H9 (cell line): ENCODE data around the gene HEATR1. TPM values are rescaled to one million over a fixed set of nuclear protein-coding genes. Genes with fewer than 3 reads are reported as not detected.

Experiments
- DNase-seq: peaks from one replicate; pipeline ENCODE4 v3.0.0-alpha.2; 2017
- H2AFZ ChIP-seq: one replicate; pipeline ENCODE4 v1.6.1; 2013; ENCODE audit warnings: mild to moderate bottlenecking, low read length, control low read depth, moderate library complexity
- H2AK5ac ChIP-seq: 2 replicates; pipeline ENCODE4 v1.6.1; 2013; ENCODE audit warnings: low read length, control low read depth, mixed read lengths; ENCODE audit not compliant: insufficient read length
- H2BK120ac ChIP-seq: one replicate; pipeline ENCODE4 v1.6.1; 2013; ENCODE audit warnings: low read depth, mild to moderate bottlenecking, low read length, control low read depth, inconsistent platforms; ENCODE audit not compliant: poor library complexity, severe bottlenecking
- H2BK12ac ChIP-seq: 2 replicates; pipeline ENCODE4 v1.6.1; 2013; ENCODE audit warnings: low read length, control low read depth, mixed read lengths, low read depth; ENCODE audit not compliant: insufficient read length
- H2BK15ac ChIP-seq: 2 replicates; pipeline ENCODE4 v1.6.1; 2013; ENCODE audit warnings: low read depth, low read length, control low read depth
- H2BK20ac ChIP-seq: one replicate; pipeline ENCODE4 v1.6.1; 2013; ENCODE audit warnings: low read depth, mild to moderate bottlenecking, low read length, control low read depth, inconsistent platforms; ENCODE audit not compliant: poor library complexity, severe bottlenecking
- H2BK5ac ChIP-seq: 2 replicates; pipeline ENCODE4 v1.6.1; 2013; ENCODE audit warnings: low read length, control low read depth, mixed read lengths; ENCODE audit not compliant: insufficient read length
- H3K14ac ChIP-seq: 2 replicates; pipeline ENCODE4 v1.6.1; 2013; ENCODE audit warnings: low read length, control low read depth; ENCODE audit not compliant: insufficient read depth
- H3K18ac ChIP-seq: 2 replicates; pipeline ENCODE4 v1.6.1; 2013; ENCODE audit warnings: low read depth, mild to moderate bottlenecking, mixed read lengths, low read length, control low read depth; ENCODE audit not compliant: insufficient read length
- H3K23ac ChIP-seq: 2 replicates; pipeline ENCODE4 v1.6.1; 2013; ENCODE audit warnings: low read length, control low read depth, mixed read lengths, low read depth; ENCODE audit not compliant: insufficient read length
- H3K23me2 ChIP-seq: 2 replicates; pipeline ENCODE4 v1.6.1; 2013; ENCODE audit warnings: low read depth, mild to moderate bottlenecking, mixed read lengths, low read length, control low read depth; ENCODE audit not compliant: insufficient read length, poor library complexity, severe bottlenecking
- H3K27ac ChIP-seq: 2 replicates; pipeline ENCODE4 v1.5.1; 2013; ENCODE audit warnings: low read length, control low read depth, mixed read lengths, low read depth; ENCODE audit not compliant: insufficient read length
- H3K27me3 ChIP-seq: 2 replicates; pipeline ENCODE4 v1.6.1; 2013; ENCODE audit warnings: low read length, control low read depth, inconsistent platforms; ENCODE audit not compliant: insufficient read depth
- H3K4ac ChIP-seq: 2 replicates; pipeline ENCODE4 v1.6.1; 2013; ENCODE audit warnings: low read depth, mild to moderate bottlenecking, control low read depth, inconsistent platforms, low read length, moderate library complexity
- H3K4me1 ChIP-seq: 2 replicates; pipeline ENCODE4 v1.6.1; 2013; ENCODE audit warnings: low read length, control low read depth, inconsistent platforms; ENCODE audit not compliant: insufficient read depth
- H3K4me2 ChIP-seq: 2 replicates; pipeline ENCODE4 v1.6.1; 2013; ENCODE audit warnings: low read length, control low read depth, mixed read lengths; ENCODE audit not compliant: insufficient read length, insufficient read depth
- H3K56ac ChIP-seq: 2 replicates; pipeline ENCODE4 v1.6.1; 2013; ENCODE audit warnings: low read depth, mild to moderate bottlenecking, mixed read lengths, low read length, control low read depth; ENCODE audit not compliant: insufficient read length
- H3K79me1 ChIP-seq: 2 replicates; pipeline ENCODE4 v1.6.1; 2013; ENCODE audit warnings: low read depth, mild to moderate bottlenecking, moderate library complexity, low read length, control low read depth, inconsistent platforms; ENCODE audit not compliant: insufficient read depth, poor library complexity, severe bottlenecking
- H3K79me2 ChIP-seq: 2 replicates; pipeline ENCODE4 v1.6.1; 2013; ENCODE audit warnings: low read length, control low read depth, inconsistent platforms; ENCODE audit not compliant: insufficient read depth
- H3K9ac ChIP-seq: 2 replicates; pipeline ENCODE4 v1.6.1; 2013; ENCODE audit warnings: low read length, control low read depth, mixed read lengths; ENCODE audit not compliant: insufficient read length; ENCODE audit errors: extremely low read depth
- H3K9me3 ChIP-seq: one replicate; pipeline ENCODE4 v1.6.1; 2013; ENCODE audit warnings: low read depth, low read length, inconsistent platforms; ENCODE audit not compliant: control insufficient read depth
- H3T11ph ChIP-seq: one replicate; pipeline ENCODE4 v1.6.1; 2013; ENCODE audit warnings: mild to moderate bottlenecking, low read length, control low read depth, inconsistent platforms
- H4K20me1 ChIP-seq: one replicate; pipeline ENCODE4 v1.6.1; 2013; ENCODE audit not compliant: control insufficient read depth, insufficient read length, insufficient read depth
- H4K5ac ChIP-seq: 2 replicates; pipeline ENCODE4 v1.6.1; 2013; ENCODE audit warnings: low read depth, mild to moderate bottlenecking, mixed read lengths, low read length, control low read depth; ENCODE audit not compliant: insufficient read length
- H4K8ac ChIP-seq: replicated peaks from 2 replicates; pipeline ENCODE4 v1.6.1; 2013; ENCODE audit warnings: low read length, control low read depth, mixed read lengths, low read depth; ENCODE audit not compliant: insufficient read length
- H4K91ac ChIP-seq: 2 replicates; pipeline ENCODE4 v1.6.1; 2013; ENCODE audit warnings: low read depth, mild to moderate bottlenecking, moderate library complexity, mixed read lengths, low read length, control low read depth; ENCODE audit not compliant: insufficient read length
- H3K27ac Mint-ChIP-seq, 3 experiments: 2 replicates in 2 of 3; 3 replicates in 1 of 3; pipeline ENCODE4 v1.8.0; 2020 to 2021; ENCODE audit warnings: mixed read lengths in 3 of 3, mild to moderate bottlenecking in 1 of 3, moderate library complexity in 1 of 3
- H3K27me3 Mint-ChIP-seq: 2 replicates; pipeline ENCODE4 v1.8.0; 2021; ENCODE audit warnings: low read depth, mild to moderate bottlenecking, moderate library complexity, mixed read lengths
- H3K36me3 Mint-ChIP-seq, 3 experiments: 2 replicates in 2 of 3; 3 replicates in 1 of 3; pipeline ENCODE4 v1.8.0; 2020 to 2021; ENCODE audit warnings: low read depth in 3 of 3, mixed read lengths in 3 of 3; ENCODE audit not compliant: insufficient read depth in 1 of 3
- H3K4me1 Mint-ChIP-seq, 2 experiments: 2 replicates each; pipeline ENCODE4 v1.8.0; 2020; ENCODE audit warnings: mixed read lengths in 2 of 2
- H3K4me3 Mint-ChIP-seq, 2 experiments: 2 replicates in 1 of 2; 3 replicates in 1 of 2; pipeline ENCODE4 v1.8.0; 2020 to 2021; ENCODE audit warnings: mild to moderate bottlenecking in 2 of 2, mixed read lengths in 2 of 2, moderate library complexity in 1 of 2
- H3K9me3 Mint-ChIP-seq, 2 experiments: 2 replicates in 1 of 2; 3 replicates in 1 of 2; pipeline ENCODE4 v1.8.0; 2020; ENCODE audit warnings: mild to moderate bottlenecking in 2 of 2, mixed read lengths in 2 of 2, moderate library complexity in 1 of 2
- CTCF ChIP-seq: fragments of 200-600 bp; sonication (generic); conservative IDR thresholded peaks from 3 replicates; pipeline ENCODE4 v1.8.0; 2021; ENCODE audit warnings: antibody characterized with exemption, mild to moderate bottlenecking
- total RNA-seq: library from RNA; stranded (reverse); gene quantifications from 2 replicates; pipeline ENCODE4 v1.2.1, GENCODE V29; 2021

Gene HEATR1
- total RNA-seq, 1 experiment from 2014 or later: 88.2 TPM

DNA sequence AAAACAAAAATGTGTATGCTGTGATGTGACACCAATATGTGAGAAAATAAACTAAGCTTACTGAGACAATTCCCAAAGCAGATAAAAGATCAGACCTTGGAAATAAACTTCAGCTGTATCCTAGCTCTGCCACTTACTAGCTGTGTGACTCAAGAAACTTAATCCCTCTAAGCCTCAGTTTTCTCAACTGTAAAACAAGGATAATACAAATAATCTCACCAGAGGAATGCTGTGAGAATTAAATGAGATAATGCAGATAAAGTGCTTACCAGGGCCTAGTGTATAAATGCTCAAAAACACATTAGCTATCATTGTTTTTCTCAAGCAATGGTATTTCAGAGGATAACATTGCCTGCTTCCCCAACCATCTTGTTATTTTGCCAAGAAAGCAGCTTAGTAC is 2.1 kb downstream of the HEATR1 start:
- H3K9ac ChIP-seq: no peak overlapping the region
- no peak overlapping the region for H3K18ac ChIP-seq
- H2AFZ ChIP-seq: no peak overlapping the region
- no peak overlapping the region for H2BK12ac ChIP-seq
- H3K4me1 Mint-ChIP-seq: peaks cover 14 to 19% of the 10 kb centered on the region in 2 experiments
- H4K5ac ChIP-seq: no peak overlapping the region
- H3K27ac ChIP-seq: no peak overlapping the region
- peak overlapping the region in 1 of 2 experiments; percentile 98; a peak in 1 of 5 replicates for H3K4me3 Mint-ChIP-seq
- peaks cover 15 to 62% (median 52%) of the 10 kb centered on the region in 3 experiments; a peak in 6 of 7 replicates for H3K36me3 Mint-ChIP-seq
- H3K4me1 ChIP-seq: no peaks in the 10 kb centered on the region
- H3K79me2 ChIP-seq: peaks cover 7% of the 10 kb centered on the region; the same call in 1 of the 2 replicates
- H2AK5ac ChIP-seq: no peak overlapping the region
- no peaks in the 10 kb centered on the region for H4K20me1 ChIP-seq
- no peaks in the 10 kb centered on the region for H3K27me3 ChIP-seq
- no peak overlapping the region for H4K91ac ChIP-seq
- H3K56ac ChIP-seq: no peak overlapping the region
- H2BK15ac ChIP-seq: no peak overlapping the region
- no peaks in the 10 kb centered on the region for H3K9me3 ChIP-seq
- H3K23me2 ChIP-seq: no peaks in the 10 kb centered on the region
- no peak for TF ChIP-seq CTCF
- H4K8ac ChIP-seq: no peak overlapping the region
- no peak overlapping the region for H3K14ac ChIP-seq
- no peaks in the 10 kb centered on the region; the same call in 1 of the 2 replicates for H3K27me3 Mint-ChIP-seq
- no peak overlapping the region for H3K4ac ChIP-seq
- no peak overlapping the region for H2BK5ac ChIP-seq
- DNase-seq: no peak
- H3T11ph ChIP-seq: no peak overlapping the region
- no peak overlapping the region for H2BK20ac ChIP-seq
- H2BK120ac ChIP-seq: no peak overlapping the region
- H3K27ac Mint-ChIP-seq: no peak overlapping the region
- H3K23ac ChIP-seq: no peak overlapping the region
- no peak overlapping the region for H3K4me2 ChIP-seq
- H3K79me1 ChIP-seq: peaks cover 11% of the 10 kb centered on the region
- H3K9me3 Mint-ChIP-seq: no peaks in the 10 kb centered on the region
